Neutrophil (primary cell): Measurements from ENCODE around the gene STMN3.
A peak's percentile ranks its signal among the peaks of the same experiment; 100 is the strongest.
"Not testable (repeated sequence)": the region's sequence is repeated elsewhere in the genome, so short reads cannot be mapped to it uniquely, and the experiment has no call there.

Experiments used
- H3K27ac ChIP-seq: fragments of 200-600 bp; sonication (generic); 2 replicates; pipeline ENCODE4 v1.5.1; 2016; ENCODE audit warnings: mild to moderate bottlenecking, moderate library complexity
- H3K27me3 ChIP-seq: fragments of 200-600 bp; sonication (generic); 2 replicates; pipeline ENCODE4 v1.6.0; 2016; ENCODE audit warnings: mild to moderate bottlenecking
- H3K36me3 ChIP-seq: fragments of 200-600 bp; sonication (generic); 2 replicates; pipeline ENCODE4 v1.5.1; 2017
- H3K4me1 ChIP-seq, 2 experiments: fragments of 200-600 bp in 1 of 2; sonication (generic) in 1 of 2; 1 replicate in 1 of 2; 2 replicates in 1 of 2; pipeline versions ENCODE4 v1.5.1 to v1.6.1; 2013 to 2016; ENCODE audit warnings: low read depth in 1 of 2, low read length in 1 of 2, mild to moderate bottlenecking in 1 of 2, moderate library complexity in 1 of 2; ENCODE audit not compliant: control insufficient read depth in 1 of 2, insufficient read depth in 1 of 2
- H3K4me3 ChIP-seq, 2 experiments: fragments of 200-600 bp in 1 of 2; sonication (generic) in 1 of 2; 1 replicate in 1 of 2; 2 replicates in 1 of 2; pipeline ENCODE4 v1.5.1; 2013 to 2016; ENCODE audit warnings: low read depth in 1 of 2, low read length in 1 of 2, mild to moderate bottlenecking in 1 of 2, moderate library complexity in 1 of 2
- H3K9me3 ChIP-seq: fragments of 200-600 bp; sonication (generic); 2 replicates; pipeline ENCODE4 v1.5.1; 2016
- TF ChIP-seq, protein P1 (sequence below): fragments of 200-600 bp; sonication (generic); IDR thresholded peaks from 2 replicates; pipeline ENCODE4 v1.5.1; 2016; ENCODE audit warnings: antibody characterized with exemption

STMN3 gene

DNA sequence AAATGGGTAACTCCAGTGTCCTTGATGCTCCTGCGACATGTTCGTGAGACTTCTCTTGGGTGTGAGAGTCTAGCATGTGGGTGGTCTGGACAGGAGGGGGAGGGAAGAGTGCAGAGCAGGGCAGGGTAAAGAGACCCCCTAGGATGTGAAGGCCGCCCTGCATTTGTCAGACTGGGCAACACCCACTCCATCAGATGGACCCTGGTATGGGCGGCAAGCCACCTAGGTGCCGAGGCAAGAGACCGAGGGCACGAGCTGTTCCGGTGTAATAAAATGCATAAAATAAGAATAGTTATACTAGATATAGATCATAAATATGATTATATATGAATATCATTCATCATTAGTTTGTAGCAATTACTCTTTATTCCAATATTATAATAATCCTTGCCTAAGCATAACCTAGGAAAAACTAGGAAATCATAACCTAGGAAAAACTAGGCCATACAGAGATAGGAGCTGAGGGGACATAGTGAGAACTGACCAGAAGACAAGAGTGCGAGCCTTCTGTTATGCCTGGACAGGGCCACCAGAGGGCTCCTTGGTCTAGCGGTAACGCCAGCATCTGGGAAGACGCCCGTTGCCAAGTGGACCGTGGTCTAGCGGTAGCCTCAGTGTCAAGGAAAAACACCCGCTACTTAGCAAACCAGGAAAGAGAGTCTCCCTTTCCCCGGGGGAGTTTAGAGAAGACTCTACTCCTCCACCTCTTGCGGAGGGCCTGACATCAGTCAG lies 39.2 kb downstream of the STMN3 start:
- Histone ChIP-seq H3K27ac (peak overlapping the region; percentile 87), H3K36me3 (peaks cover 37% of the 10 kb centered on the region), H3K4me1 (peaks cover 35 to 37% of the 10 kb centered on the region in 2 experiments)
- H3K9me3 ChIP-seq, H3K4me3 ChIP-seq, H3K27me3 ChIP-seq: not testable (repeated sequence)
- TF ChIP-seq, protein P1, sequence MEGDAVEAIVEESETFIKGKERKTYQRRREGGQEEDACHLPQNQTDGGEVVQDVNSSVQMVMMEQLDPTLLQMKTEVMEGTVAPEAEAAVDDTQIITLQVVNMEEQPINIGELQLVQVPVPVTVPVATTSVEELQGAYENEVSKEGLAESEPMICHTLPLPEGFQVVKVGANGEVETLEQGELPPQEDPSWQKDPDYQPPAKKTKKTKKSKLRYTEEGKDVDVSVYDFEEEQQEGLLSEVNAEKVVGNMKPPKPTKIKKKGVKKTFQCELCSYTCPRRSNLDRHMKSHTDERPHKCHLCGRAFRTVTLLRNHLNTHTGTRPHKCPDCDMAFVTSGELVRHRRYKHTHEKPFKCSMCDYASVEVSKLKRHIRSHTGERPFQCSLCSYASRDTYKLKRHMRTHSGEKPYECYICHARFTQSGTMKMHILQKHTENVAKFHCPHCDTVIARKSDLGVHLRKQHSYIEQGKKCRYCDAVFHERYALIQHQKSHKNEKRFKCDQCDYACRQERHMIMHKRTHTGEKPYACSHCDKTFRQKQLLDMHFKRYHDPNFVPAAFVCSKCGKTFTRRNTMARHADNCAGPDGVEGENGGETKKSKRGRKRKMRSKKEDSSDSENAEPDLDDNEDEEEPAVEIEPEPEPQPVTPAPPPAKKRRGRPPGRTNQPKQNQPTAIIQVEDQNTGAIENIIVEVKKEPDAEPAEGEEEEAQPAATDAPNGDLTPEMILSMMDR: peak; percentile 56

DNA sequence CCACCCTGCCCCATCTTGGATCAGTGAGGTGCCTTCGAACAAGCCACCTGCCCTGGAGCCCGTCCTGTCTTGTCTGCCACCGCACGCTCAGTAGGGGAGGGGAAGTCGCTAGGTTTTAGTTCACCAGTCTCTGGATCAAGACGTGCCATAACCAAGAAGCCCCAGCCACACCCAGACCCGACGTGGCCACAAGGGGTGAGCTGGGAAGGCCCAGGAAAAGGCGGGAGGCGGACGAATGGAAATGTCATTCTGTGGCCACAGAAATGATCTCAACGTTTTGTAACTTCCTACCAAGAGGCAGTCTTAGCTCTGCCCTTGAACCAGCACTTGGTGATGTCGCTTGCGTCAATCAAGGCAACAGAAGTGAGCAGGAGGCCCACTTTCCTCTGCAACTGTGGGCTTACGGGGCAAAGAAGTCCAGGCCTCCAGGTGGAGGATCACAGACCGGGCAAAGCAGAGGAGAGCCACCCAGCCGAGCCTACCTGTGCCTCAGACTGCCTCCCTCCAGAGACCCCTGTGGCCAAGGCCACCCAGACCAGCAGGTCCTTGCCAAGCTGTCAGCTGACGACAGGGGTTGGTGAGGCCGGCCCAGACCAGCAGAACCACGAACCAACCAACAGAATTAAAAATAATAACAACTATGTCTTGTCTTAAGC lies 40.8 kb downstream of the STMN3 start:
- H3K4me3 ChIP-seq: peak overlapping the region; percentile 27 to 31
- peak overlapping the region; percentile 87 for H3K27ac ChIP-seq
- peaks cover 20% of the 10 kb centered on the region for H3K36me3 ChIP-seq
- H3K9me3 ChIP-seq: no peaks in the 10 kb centered on the region
- TF ChIP-seq, protein P1: peak; percentile 41
- no peaks in the 10 kb centered on the region for H3K27me3 ChIP-seq
- H3K4me1 ChIP-seq: peaks cover 35 to 37% of the 10 kb centered on the region in 2 experiments

DNA sequence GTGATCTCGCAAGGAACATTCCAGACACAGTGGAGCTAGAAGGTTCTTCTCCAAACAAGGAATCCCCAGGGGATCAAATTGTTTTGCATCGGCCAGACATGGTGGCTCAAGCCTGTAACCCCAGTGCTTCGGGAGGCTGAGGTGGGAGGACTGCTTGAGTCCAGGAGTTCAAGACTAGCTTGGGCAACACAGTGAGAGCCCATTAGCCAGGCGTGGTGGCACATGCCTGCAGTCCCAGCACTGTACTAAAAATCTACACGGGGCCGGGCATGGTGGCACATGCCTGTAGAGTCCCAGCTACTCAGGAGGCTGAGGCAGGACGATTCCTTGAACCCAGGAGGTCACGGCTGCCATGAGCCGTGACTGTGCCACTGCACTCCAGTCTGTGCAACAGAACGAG lies 41.6 kb downstream of the STMN3 start:
- Histone ChIP-seq H3K9me3 (no peaks in the 10 kb centered on the region), H3K36me3 (peaks cover 13% of the 10 kb centered on the region), H3K27me3 (no peaks in the 10 kb centered on the region), H3K27ac (peak overlapping the region; percentile 87), H3K4me3 (peak overlapping the region in 1 of 2 experiments; percentile 31), H3K4me1 (peaks cover 39% of the 10 kb centered on the region in 2 experiments)
- TF ChIP-seq, protein P1: no peak

DNA sequence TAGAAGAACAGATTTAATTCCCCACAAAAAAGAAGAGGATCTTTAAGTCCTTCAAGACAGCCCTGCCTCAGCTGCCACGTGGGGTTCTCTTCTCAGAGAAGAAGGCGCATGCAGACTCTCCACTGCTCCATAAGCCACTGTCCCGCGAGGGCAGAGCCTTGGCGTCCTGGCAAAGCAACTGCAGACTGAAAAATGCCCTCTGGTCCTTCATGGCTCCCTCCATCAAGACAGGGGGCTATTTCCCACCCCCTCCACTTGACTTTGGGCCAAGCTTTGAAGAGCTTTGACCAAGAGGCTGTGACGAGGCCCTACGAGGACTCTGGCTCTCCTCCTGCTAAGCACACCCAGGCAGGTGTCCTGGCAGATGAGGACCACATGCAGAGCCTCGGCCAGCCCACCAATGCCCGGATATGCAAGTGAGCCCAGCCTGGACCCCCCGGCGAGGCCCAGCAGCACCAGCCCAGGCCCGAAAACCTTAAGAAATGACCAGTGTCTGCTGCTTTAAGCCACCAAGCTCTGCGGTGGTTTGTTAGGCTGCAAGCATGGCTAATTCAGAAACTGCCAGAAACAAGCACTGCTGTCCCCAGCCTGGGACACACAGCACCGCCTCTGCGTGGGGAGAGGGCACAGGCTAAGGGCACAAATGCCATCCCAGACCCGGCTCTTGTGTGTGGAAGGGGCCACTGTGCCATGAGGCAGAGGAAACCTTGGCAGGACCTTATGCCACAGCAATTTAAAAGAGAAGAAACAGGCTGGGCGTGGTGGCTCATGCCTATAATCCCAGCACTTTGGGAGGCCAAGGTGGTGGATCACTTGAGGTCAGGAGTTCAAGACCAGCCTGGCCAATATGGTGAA lies 42.4 kb downstream of the STMN3 start:
- no peaks in the 10 kb centered on the region for H3K9me3 ChIP-seq
- H3K27me3 ChIP-seq: no peaks in the 10 kb centered on the region
- H3K36me3 ChIP-seq: peaks cover 5% of the 10 kb centered on the region
- peaks cover 43 to 48% of the 10 kb centered on the region in 2 experiments for H3K4me1 ChIP-seq
- TF ChIP-seq, protein P1: no peak
- H3K4me3 ChIP-seq: no peak overlapping the region
- H3K27ac ChIP-seq: peak overlapping the region; percentile 87

DNA sequence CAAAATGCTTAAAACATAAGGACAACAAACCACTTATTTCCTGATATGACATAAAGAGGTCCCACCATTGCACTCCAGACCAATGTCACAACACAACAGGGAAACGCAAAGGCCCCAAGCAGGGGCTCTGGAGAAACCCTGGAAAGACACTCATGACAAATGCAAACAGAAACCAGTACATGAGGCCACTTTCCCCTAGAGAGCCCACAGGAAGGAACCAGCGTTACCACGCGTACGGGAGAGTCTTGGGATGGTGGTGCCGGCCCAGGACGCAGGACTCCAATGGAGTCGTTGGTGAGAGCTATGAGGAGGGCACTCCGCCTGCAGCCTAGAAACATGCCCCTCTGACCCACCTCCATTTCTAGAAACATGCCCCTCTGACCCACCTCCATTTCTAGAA lies 46.5 kb downstream of the STMN3 start:
- H3K27me3 ChIP-seq: no peaks in the 10 kb centered on the region
- no peaks in the 10 kb centered on the region for H3K9me3 ChIP-seq
- peak overlapping the region in 1 of 2 experiments; percentile 19 for H3K4me3 ChIP-seq
- H3K36me3 ChIP-seq: peaks cover 12% of the 10 kb centered on the region
- TF ChIP-seq, protein P1: no peak
- peak overlapping the region; percentile 57 for H3K27ac ChIP-seq
- peaks cover 32 to 37% of the 10 kb centered on the region in 2 experiments for H3K4me1 ChIP-seq
